Gastroesophageal sphincter (tissue), 2 donors: ENCODE results near the gene POLR1B.
"Not testable (repeated sequence)": the region's sequence is repeated elsewhere in the genome, so short reads cannot be mapped to it uniquely, and the experiment has no call there.

Experiments
- POLR2A ChIP-seq, 2 donors: fragments of 450-650 bp; IDR thresholded peaks; one replicate each; pipeline ENCODE4 v1.6.1; 2017; ENCODE audit warnings: antibody characterized with exemption in 2 of 2, mild to moderate bottlenecking in 2 of 2, moderate library complexity in 1 of 2
- POLR2AphosphoS5 ChIP-seq: sonication (generic); formaldehyde crosslinking; IDR thresholded peaks from one replicate; pipeline ENCODE4 v1.6.1; 2017; ENCODE audit warnings: antibody characterized with exemption

DNA sequence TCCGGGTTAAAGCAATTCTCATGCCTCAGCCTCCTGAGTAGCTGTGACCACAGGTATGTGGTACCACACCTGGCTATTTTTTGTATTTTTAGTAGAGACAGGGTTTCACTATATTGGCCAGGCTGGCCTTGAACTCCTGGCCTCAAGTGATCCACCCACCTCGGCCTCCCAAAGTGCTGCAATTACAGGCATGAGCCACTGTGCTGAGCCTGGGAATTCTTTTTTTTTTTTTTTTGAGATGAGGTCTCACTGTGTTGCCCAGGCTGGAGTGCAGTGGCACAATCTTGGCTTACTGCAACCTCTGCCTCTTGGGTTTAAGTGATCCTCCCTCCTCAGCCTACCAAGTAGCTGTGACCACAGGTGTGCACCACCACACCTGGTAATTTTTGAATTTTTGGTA, 73.5 kb downstream of the POLR1B start:
- not testable (repeated sequence) for TF ChIP-seq POLR2AphosphoS5; POLR2A (IDR thresholded peaks at IDR 0.05)
